ENCODE measurements around the gene CYP21A2. TPM values are rescaled to one million over a fixed set of nuclear protein-coding genes. Genes with fewer than 3 reads are reported as not detected.

CYP21A2 gene
- total RNA-seq, 1 donor from 2014 or later = 0.64 TPM

DNA sequence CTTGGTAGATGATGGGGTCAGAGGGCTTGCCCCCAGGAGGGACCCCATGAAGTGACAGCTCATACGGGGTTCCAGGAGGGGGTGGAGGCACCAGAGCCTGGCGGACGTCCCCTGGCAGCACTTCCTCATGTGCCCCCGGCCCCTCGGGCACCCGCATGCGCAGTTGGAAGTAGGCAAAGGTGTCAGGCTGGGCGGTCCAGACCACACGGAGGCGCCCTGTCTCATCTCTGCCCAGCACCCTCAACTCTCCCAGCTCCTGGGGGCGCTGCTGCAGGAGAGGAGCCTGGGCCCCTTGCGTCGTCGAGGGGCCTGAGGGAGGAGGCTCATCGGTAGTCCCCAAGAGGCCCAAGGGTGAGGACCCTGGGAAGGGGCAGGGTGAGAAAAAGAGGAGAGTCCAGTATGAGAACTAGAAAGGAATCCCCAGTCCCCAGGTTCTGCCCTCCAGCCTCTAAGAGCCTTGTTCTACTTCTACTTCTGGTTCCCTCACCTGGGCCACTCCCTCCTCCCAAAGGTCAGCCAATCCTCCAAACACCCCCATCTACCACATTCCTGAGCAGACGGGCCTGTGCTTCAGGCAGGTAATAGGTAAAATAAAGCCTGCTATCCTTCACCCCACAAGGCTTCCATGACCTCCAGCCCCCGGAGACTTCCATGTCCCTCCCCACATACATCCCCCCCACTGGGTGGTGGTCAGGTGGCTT lies 47.7 kb downstream of the CYP21A2 start:
- peaks cover 4% of the 10 kb centered on the region for H3K36me3 Mint-ChIP-seq (ENCODE audit: unreplicated experiment)
- peaks cover 17% of the 10 kb centered on the region for H3K27me3 Mint-ChIP-seq (ENCODE audit: unreplicated experiment)
- no peak for DNase-seq
- H3K27ac Mint-ChIP-seq (ENCODE audit: unreplicated experiment) = no peak overlapping the region
- peaks cover 7% of the 10 kb centered on the region for H3K9me3 Mint-ChIP-seq (ENCODE audit: unreplicated experiment)
- H3K4me1 Mint-ChIP-seq (ENCODE audit: low read depth, unreplicated experiment) = no peaks in the 10 kb centered on the region
- H3K4me3 Mint-ChIP-seq (ENCODE audit: unreplicated experiment) = no peak overlapping the region
- TF ChIP-seq, protein P1, sequence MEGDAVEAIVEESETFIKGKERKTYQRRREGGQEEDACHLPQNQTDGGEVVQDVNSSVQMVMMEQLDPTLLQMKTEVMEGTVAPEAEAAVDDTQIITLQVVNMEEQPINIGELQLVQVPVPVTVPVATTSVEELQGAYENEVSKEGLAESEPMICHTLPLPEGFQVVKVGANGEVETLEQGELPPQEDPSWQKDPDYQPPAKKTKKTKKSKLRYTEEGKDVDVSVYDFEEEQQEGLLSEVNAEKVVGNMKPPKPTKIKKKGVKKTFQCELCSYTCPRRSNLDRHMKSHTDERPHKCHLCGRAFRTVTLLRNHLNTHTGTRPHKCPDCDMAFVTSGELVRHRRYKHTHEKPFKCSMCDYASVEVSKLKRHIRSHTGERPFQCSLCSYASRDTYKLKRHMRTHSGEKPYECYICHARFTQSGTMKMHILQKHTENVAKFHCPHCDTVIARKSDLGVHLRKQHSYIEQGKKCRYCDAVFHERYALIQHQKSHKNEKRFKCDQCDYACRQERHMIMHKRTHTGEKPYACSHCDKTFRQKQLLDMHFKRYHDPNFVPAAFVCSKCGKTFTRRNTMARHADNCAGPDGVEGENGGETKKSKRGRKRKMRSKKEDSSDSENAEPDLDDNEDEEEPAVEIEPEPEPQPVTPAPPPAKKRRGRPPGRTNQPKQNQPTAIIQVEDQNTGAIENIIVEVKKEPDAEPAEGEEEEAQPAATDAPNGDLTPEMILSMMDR (IDR thresholded peaks at IDR 0.05; ENCODE audit: partially characterized antibody, unreplicated experiment) = no peak

DNA sequence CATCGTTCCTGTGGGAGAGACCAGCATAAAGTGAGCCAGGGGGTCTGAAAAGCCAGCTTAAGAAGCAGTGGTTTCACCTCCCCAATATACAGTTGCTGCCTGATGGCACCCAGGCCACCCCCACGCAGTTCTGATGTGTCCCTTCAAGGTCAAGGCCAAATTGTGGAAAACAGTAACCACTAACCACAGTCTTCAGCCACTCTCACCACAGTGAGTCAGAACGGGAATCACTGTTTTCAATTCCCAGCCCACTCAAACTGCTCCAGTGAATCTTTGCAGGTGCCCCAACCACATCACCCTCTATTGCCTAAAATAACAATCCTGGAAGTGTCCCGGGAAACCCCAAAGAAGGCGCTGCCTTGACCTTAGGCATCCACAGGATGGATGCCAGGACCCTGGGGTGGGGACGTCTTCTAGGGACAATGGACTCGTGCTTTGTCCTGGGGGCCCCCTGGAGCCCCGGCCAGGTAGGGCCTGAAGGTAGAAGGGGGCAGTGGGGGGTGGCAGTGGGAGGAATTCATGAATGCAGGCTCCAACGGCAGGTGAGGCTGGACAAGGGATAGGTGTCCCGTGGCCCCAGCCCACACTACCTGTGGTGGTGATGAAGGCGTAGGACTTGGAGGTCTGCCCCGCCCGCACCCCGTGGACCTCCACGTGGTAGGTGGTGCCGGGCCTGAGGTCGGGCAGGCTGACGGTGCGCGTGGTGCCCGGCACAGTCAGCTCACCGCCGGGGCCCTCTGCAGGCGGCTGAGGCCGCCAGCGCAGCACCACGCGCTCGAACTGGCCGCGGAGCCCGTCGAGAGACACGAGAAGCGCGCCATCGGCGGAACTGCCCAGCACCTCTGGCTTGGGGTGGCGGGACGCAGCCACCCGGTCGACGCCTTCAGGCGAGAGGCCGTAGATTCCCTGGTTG lies 48.7 kb downstream of the CYP21A2 start:
- Mint-ChIP-seq H3K36me3 (ENCODE audit: unreplicated experiment) (peaks cover 4% of the 10 kb centered on the region), H3K27me3 (ENCODE audit: unreplicated experiment) (peaks cover 17% of the 10 kb centered on the region), H3K4me3 (ENCODE audit: unreplicated experiment) (no peak overlapping the region), H3K9me3 (ENCODE audit: unreplicated experiment) (peaks cover 7% of the 10 kb centered on the region), H3K27ac (ENCODE audit: unreplicated experiment) (no peak overlapping the region), H3K4me1 (ENCODE audit: low read depth, unreplicated experiment) (no peaks in the 10 kb centered on the region)
- DNase-seq = no peak
- TF ChIP-seq, protein P1 (IDR thresholded peaks at IDR 0.05; ENCODE audit: partially characterized antibody, unreplicated experiment) = no peak

DNA sequence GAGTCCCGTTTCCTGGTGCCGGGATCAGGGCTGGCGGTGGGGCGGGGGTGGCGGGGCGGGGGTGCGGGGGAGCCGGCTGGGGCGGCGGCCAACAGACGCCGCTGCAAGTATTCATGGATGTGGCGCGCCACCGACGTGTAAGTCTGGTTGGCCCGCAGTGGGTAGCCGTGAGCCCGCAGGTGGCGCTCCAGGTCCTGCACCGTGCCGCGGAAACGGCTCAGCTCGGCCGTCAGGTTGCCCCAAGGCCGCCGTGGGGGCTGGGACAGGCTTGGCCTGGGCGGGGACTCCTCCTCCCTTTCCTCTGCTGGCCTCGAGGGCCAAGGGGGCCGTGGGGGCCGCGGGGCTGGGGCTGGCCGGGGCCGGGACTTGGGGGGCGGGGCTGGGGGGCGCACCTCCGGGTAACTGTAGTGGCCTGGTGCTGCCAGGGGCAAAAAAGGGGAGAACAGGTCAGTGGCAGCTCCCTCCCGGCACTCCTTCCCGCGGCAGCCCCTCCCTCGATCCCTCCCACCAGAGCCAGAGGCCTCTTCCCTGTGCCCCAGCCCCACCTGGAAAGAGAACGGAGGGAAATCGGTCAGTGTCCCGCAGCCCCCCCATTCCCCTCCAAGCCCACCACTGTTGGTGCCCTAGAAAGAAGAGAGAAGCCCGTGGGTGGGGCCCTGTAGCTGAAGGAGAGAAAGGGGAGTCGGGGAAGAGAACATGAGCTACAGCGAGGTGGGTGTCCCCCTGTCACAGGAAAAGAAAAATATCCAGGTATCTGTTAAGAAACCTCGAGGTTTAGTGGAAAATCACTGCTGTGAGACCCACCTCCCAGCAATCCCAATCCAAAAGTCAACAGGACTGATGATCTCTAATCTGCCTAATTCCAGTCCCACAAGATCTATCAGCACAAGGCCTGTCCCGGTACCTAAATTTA lies 49.6 kb downstream of the CYP21A2 start:
- H3K4me1 Mint-ChIP-seq (ENCODE audit: low read depth, unreplicated experiment) = no peaks in the 10 kb centered on the region
- TF ChIP-seq, protein P1 (IDR thresholded peaks at IDR 0.05; ENCODE audit: partially characterized antibody, unreplicated experiment) = peak; percentile 24
- H3K27me3 Mint-ChIP-seq (ENCODE audit: unreplicated experiment) = peaks cover 15% of the 10 kb centered on the region
- peaks cover 4% of the 10 kb centered on the region for H3K36me3 Mint-ChIP-seq (ENCODE audit: unreplicated experiment)
- H3K4me3 Mint-ChIP-seq (ENCODE audit: unreplicated experiment) = no peak overlapping the region
- peak; percentile 79 for DNase-seq
- no peak overlapping the region for H3K27ac Mint-ChIP-seq (ENCODE audit: unreplicated experiment)
- peaks cover 5% of the 10 kb centered on the region for H3K9me3 Mint-ChIP-seq (ENCODE audit: unreplicated experiment)

DNA sequence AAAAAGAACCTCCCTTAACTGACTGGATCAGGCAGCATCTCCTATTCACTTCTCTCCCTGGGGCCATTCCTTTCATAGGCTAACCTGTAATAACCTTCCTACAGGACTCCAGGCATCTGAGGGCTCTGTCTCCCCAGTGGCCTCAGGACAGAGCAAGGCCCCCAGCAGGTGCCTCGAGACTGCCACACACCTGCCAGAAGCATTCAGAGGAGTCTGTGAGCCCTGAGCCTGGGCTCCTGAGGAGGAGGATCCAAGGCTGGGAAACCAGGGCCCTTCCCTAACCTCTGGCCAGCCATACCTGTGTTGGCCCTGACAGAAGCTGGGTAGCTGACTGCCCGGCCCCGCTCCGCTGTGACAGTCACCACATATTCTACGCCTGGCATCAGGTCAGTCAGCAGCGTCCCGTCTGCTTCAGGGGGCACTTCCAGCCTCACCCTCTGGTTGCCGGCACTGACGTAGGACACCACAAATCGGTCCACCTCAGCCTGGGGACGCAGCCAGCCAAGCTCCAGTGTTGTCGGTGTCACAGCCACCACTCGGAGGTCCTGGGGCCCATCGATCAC lies 50.4 kb downstream of the CYP21A2 start:
- TF ChIP-seq, protein P1 (IDR thresholded peaks at IDR 0.05; ENCODE audit: partially characterized antibody, unreplicated experiment) = no peak
- Mint-ChIP-seq H3K27me3 (ENCODE audit: unreplicated experiment) (peaks cover 9% of the 10 kb centered on the region), H3K9me3 (ENCODE audit: unreplicated experiment) (peaks cover 2% of the 10 kb centered on the region), H3K36me3 (ENCODE audit: unreplicated experiment) (no peaks in the 10 kb centered on the region), H3K27ac (ENCODE audit: unreplicated experiment) (no peak overlapping the region), H3K4me3 (ENCODE audit: unreplicated experiment) (no peak overlapping the region), H3K4me1 (ENCODE audit: low read depth, unreplicated experiment) (no peaks in the 10 kb centered on the region)
- DNase-seq = no peak
